HG02973 (cell line): ENCODE results near the gene TM4SF5.

ENCODE experiments used
- ATAC-seq: cut with Tn5 transposase; IDR thresholded peaks from one replicate; pipeline ENCODE4 v1.9.1; 2021; ENCODE audit warnings: moderate library complexity; ENCODE audit not compliant: unreplicated experiment

The TM4SF5 gene

GRCh38 chr17:4788807-4789700, 17.4 kb downstream of the TM4SF5 start, which contains the start of gene GLTPD2:
GLTPD2 (plus strand) TSS chr17:4788964; CDS start chr17:4789012, 48 bp downstream.
- no peak for ATAC-seq

GRCh38 chr17:4789701-4789950, 17.9 kb downstream of the TM4SF5 start:
- ATAC-seq = no peak

GRCh38 chr17:4789951-4790704, 18.4 kb downstream of the TM4SF5 start:
- peak; percentile 79 for ATAC-seq

- ATAC-seq = no peak
Observed at GRCh38 chr17:4790705-4791088, 19.0 kb downstream of the TM4SF5 start.

GRCh38 chr17:4795168-4795567, 23.5 kb downstream of the TM4SF5 start:
- no peak for ATAC-seq

- no peak for ATAC-seq
Observed at GRCh38 chr17:4796552-4796920, 24.9 kb downstream of the TM4SF5 start.

DNA sequence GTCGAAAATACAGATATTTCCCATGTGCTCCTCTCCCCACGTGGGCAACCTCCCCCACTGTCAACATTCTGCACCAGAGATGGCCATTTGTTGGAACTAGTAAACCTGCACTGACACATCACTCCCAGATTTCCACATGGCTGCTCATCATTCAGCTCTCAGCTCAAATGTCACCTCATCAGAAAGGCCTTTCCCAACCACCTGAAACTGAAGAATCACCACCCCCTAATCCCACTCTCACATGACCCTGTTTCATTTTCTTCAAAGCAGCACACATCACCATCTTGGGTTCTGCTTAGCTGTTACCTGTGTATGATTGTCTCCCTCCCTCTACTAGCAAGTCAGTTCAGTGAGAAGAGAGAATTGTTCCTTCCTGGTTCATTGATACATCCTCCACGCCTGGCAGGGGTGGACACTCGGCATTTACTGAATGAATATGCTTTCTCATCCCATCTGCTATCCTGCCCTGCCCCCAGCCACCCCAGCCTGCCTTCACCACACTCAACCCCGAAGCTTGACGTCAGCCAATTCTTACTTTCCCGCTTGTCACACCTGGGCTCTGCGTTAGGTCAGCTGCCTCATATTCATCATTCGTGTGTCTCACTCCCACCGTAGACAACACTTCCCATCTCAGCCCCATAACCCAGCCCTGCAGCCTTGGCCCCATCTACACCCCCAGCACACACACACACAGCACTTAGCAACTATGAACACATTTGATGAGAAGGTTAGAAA, 28.9 kb downstream of the TM4SF5 start:
- ATAC-seq = no peak

- ATAC-seq = no peak
Observed at GRCh38 chr17:4802228-4802627, 30.5 kb downstream of the TM4SF5 start, which contains the start of gene C17orf114. C17orf114 (minus strand) TSS chr17:4802328.

DNA sequence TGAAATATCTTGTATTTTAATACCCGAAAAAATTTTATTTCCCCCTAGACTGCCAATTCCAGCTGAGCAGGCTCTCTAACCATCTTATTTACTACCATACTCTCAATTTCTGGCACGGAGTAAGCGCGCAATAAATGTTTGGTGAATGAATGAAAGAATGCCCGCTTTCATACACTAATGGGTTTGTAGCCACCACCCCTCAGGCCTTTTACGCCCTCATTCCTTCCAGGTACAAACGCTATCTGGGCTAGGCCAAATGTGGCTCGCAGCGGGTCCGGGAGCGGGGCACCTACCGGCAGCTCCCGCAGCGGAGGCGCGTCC, 34.7 kb downstream of the TM4SF5 start:
- ATAC-seq = no peak

DNA sequence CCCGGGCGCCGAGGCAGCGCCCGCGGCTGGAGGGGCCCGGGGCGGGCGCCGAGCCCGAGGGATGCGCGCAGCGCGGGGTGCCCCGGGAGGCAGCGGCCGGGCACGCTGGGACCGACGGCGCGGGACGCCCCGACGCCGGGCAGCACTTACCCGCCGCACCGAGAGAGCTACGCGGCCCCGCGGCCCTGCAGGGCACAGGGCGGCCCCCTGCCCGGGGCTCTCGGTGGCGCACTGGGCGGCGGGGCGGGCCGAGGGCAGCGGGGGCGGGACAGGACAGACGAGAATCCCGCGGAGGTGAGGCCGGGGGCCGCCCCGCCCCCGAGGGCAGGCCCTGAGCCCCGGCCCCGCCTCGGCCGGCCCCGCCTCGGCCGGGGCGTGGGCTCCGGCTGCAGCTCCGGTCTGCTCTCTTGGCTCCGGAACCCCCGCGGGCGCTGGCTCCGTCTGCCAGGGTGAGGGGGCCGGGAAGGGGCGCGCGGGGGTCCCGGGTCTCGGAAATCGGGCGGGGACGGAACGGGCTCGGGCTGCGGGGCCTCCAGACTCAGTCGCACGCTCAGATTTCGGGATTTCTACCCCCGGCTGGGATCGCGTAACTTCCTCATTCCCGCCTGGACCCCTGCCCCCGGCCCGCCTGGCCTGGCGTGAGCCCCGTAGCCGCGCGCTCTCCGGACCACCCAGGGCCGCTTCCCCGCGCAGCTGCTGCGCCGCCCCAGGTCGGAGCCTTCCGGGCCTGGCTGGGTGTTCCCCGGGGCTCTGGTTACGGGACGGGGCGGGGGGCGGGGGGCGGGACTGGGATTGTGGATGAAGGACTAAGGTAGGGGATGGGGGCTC, 35.3 kb downstream of the TM4SF5 start, which contains the start of gene PLD2:
Gene PLD2 (plus strand): TSS at position 376 of the 828 bp plus-strand sequence. CDS start 621 bp downstream, outside the sequence.
- ATAC-seq = peak; percentile 79

- ATAC-seq = no peak
Observed at GRCh38 chr17:4807605-4808377, 36.1 kb downstream of the TM4SF5 start.

- ATAC-seq = no peak
Observed at GRCh38 chr17:4808378-4808767, 36.7 kb downstream of the TM4SF5 start.

GRCh38 chr17:4810696-4811290, 39.1 kb downstream of the TM4SF5 start:
- ATAC-seq = no peak

DNA sequence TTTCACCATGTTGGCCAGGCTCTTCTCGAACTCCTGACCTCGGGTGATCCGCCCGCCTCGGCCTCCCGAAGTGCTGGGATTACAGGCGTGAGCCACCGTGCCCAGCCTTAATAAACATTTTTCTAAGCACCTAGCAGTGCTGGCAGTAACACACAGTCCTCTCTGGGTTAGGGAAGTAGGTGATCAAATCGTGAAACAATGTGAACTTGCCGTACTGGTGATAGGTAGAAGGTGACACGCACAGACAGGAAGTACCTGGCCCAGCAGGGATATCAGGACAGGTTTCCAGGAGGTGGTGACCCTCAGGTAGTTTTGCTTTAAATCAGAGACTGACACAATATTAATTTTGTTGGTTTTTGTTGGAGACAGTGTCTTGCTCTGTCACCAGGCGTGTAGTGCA, 39.8 kb downstream of the TM4SF5 start:
- no peak for ATAC-seq

GRCh38 chr17:4812690-4813089, 41.0 kb downstream of the TM4SF5 start:
- ATAC-seq = no peak

GRCh38 chr17:4815043-4815675, 43.5 kb downstream of the TM4SF5 start:
- no peak for ATAC-seq

GRCh38 chr17:4816826-4817225, 45.1 kb downstream of the TM4SF5 start:
- ATAC-seq = no peak

DNA sequence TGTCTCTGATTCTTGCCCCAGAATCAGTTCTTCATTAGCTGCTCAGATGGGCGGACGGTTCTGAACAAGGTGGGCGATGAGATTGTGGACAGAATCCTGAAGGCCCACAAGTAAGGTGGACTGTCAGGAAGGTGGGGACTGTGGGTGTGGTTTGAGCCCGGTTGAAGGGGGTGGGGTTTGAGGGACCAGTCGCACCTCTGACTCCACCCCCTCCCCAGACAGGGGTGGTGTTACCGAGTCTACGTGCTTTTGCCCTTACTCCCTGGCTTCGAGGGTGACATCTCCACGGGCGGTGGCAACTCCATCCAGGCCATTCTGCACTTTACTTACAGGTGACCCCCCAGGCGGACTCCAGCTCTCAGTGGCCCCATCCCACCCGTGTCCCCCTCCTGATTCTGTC, 46.6 kb downstream of the TM4SF5 start:
- no peak for ATAC-seq

GRCh38 chr17:4822835-4823234, 51.1 kb downstream of the TM4SF5 start:
- ATAC-seq = no peak
